Erythroblast (primary cell): Measurements from ENCODE around the gene TNFAIP8L1.

Experiments
- GATA1 ChIP-seq: IDR thresholded peaks from 2 replicates; pipeline ENCODE4 v1.6.1; 2011; ENCODE audit warnings: low read depth, mild to moderate bottlenecking, control low read depth, low read length, moderate library complexity
- POLR2A ChIP-seq: IDR thresholded peaks from 2 replicates; pipeline ENCODE4 v1.6.1; 2011; ENCODE audit warnings: mild to moderate bottlenecking, low read length

DNA sequence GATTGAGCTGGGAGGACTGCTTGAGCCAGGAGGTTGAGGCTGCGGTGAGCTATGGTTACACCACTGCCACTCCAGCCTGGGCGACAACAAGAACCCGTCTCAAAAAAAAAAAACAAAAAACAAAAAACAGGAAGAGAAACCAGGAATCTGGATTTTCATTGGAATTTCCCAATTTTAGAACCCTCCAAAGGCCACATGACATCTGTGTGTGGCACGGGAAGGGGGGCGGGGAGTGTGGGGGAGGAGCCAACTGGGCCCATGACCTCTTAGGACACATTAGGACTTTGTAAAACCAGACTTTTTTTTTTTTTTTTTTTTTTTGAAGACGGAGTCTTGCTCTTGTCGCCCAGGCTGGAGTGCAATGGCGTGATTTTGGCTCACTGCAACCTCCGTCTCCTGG, 52.1 kb downstream of the TNFAIP8L1 start:
- TF ChIP-seq POLR2A (no peak), GATA1 (no peak)
